Inflammatory macrophage treated with lipopolysaccharide for 1 hour (primary cell): ENCODE results near the gene THG1L.
A peak's percentile ranks its signal among the peaks of the same experiment; 100 is the strongest.

Experiments
- DNase-seq, 2 donors: peaks; one replicate each; pipeline ENCODE4 v3.0.0-alpha.2; 2020 to 2022

The THG1L gene

DNA sequence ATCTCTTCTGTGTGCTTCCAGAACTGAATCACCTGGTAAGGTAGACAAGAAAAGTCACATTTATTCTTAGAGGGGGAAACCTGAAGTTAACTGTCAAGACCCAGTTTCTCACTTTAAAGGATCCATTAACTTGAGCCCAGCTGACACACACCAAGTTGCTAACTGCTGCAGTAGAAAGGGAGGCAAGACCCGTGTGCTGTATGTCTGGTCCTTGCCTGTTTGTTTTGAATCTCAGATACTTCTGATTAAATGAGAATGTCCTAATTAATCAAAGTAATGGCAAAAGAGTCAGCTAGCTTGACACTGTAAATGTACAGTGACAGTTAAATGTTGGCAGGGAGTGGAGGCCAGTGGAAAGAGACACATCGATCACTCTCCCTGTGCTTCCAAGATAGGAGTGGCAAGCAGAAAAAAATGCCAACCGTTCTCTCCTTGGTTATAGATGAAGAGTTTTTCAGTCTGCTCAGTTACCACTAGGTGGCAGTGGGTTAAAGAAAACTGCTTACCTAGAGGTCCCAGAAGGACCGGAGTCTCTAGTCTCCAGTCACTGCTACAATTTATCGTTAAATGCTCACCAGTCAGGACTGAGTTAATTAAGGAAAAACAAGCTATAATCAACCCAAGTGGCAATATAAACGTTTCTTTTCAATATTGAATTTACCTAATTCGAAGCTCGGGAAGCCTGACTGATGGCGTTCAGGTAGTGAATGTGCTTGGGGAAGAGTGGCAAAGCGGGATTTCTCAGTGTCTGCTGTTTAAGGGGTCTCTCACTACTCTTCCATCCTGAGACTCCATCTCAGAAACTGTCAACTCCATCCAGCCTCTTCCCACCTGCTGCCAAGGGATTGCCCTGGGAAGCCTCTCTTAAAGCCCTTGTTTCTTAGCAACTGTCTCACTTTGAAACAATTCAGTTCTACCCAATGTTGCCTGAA lies 30.7 kb downstream of the THG1L start:
- DNase-seq = peak; percentile 31 to 69

DNA sequence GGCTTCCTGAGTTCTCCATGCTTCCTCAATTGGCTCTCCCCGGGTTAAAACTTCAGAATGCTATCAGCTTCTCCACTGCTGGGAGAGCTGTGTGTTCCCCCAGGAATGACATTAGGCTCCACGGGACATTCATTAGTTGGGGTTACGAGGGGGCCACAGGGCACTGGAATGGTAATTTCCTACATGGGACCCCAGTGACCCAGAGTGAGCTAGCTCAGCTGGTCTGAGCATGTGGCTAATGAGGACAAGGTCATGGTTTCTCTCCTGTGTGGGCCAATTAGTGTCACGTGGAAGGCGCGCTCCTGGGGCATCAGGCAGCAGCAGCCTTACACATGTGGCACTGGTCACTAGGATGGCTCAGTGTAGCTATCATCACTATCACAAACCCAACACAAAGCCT lies 33.3 kb downstream of the THG1L start:
- no peak for DNase-seq

DNA sequence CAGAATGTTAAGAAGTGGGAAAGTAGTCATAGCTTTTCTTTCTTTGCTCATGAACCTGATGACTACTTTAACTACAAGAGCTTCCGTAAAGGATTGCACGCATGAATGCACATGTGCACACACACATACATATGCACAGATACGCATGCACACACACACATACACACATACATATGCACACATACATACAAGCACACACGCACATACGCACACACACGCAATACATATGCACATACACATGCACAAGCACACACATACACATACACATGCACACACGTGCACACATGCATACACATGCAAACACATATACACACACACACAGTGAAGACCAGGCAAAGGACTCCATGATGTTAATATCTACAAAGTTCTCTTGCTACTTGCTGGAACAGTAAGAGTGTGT lies 35.2 kb downstream of the THG1L start:
- no peak for DNase-seq

DNA sequence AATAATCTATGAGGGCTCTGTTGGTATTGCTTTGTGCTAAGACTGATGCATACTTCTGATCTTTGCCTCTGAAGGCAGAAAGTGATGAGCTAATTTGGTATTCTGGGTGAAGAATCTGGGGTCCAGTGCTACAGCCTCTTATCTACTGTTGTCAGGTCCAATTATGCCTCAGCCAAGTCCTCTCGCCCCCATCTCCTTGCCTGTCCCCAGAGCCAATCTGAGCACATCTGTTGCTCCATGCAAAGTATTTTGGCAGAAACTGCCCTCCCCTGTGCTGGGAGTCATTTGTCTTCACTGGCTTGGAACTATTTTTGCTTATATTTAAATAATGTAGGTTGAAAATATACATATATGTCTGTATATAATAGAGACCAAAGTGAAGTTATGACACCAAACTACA lies 35.7 kb downstream of the THG1L start:
- DNase-seq = no peak

DNA sequence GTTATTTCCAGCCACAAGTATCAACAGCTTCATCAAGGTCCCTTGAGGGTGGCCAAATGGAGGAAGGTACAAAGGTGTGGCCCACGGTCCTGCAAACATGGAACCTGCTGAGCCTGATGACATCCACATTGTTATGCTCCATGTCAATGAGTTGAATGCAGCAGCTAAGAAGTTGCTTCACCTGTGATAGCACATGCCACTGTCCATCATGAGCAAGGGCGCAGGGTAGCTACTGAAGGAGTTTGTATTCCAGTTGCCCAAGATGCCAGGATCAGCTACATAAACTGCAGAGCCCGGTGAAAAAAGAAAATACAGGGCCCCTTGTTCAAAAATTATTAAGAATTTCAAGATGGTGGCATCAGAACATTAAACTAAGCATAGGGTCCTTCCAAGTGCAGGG lies 36.5 kb downstream of the THG1L start:
- DNase-seq = no peak

DNA sequence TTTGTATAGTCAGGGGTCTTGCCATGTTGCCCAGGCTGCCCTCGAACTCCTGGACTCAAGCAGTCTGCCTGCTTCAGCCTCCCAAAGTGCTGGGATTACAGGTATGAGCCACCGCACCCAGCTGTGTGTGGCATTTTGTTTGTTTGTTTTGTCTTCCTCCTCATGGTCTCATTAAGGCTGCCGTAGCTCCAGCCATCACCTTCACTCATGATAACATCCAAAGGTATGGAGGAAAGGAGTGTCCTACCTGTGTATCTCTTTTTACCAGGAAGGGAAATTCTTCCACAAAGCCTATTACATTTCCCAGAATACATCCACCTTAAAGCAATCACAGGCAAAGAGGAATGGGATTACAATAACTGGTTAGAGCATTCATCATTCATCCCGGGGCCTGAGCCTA lies 39.4 kb downstream of the THG1L start:
- no peak for DNase-seq

DNA sequence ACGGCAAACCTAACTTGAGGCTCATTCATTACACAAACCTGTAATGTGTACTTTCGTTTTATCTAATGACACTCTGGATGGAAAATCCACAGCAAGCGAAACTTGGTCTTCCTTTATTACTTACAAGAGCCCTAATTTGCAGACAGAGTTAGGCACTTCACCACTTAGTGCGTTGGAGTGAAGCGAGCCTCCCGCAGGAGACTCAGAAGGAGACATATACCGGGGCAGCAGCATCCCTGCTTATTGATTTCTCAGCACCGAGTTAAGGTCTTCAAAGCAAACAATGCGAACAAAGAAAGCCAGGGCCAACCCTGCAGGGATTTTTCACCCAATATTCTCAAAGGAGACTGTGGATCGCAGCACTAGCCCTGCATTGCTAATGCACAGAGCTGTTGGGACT lies 40.9 kb downstream of the THG1L start:
- DNase-seq = no peak

DNA sequence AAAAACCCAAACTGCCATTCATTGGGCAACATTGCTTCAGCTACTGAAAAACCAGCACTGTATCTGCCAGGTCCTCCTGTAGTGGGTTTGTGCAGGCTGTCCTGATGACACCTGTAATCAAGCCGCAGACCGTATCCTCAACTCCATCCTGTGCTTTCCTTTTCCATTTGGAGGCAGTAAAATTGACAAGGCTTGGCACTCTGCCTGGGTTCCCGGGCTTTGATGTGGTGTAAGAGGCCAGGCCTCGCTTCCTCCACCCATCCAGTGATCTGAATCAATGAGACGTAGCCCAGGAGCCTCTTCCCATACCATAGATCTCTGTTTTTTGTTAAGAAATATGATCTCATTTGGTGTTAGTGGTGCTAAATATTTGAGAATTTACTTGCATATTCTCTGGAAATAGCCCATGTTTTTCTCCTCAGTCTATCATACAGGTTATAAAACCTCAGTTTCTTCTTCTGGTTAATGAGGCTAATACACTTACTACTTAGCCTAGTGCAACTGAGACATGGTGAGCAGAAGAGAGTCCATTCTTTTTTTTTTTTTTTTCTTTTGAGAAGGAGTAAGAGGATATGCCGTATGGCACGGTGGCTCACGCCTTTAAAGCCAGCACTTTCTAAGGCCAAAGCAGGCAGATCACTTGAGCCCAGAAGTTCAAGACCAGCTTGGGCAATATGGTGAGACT lies 47.0 kb downstream of the THG1L start:
- DNase-seq = no peak

DNA sequence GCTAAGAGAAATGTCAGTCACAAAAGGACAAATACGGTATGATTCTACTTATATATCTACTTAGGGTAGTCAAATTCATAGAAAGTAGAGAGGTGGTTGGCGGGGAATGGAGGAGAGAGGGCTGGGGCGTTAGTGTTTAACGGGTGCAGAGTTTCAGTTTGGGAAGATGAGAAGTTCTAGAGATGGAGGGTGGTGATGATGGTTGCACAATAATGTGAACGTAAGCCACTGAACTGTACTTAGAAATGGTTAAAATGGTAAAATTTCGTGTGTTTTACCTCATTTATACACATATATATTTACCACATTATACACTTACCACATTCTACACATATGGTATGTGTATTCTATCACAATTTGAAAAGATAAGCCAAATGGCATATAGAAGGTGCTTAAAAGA lies 48.0 kb downstream of the THG1L start:
- DNase-seq = no peak

DNA sequence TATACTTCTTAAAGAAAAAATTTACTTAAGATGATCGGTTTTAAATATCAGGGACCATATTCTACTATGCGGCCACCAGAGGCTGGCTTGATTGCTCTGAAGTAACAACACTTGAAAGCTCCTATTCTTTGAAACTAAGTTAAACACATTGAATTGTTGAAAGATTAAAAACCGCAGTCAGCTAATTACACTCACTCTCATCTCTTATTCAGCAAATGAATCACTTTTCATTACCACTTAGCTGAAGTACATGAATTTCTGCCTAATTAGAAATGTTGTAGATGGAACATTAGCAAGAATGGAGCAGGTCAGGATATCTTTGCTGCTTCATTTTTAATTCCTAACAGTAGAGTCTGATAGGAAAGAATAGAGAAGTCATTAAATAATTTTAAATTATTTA lies 54.6 kb downstream of the THG1L start:
- no peak for DNase-seq
